Lung (tissue), 12 donors: ENCODE results near the gene HSPD1. TPM values are rescaled to one million over a fixed set of nuclear protein-coding genes. Genes with fewer than 3 reads are reported as not detected.

ENCODE experiments used
- ATAC-seq: fragments of 200-7000 bp; cut with Tn5 transposase; one replicate; pipeline ENCODE4 v1.9.1; 2020; ENCODE audit warnings: moderate number of reproducible peaks; ENCODE audit not compliant: insufficient read depth, low FRiP score
- DNase-seq, 3 donors: peaks; one replicate each; pipeline ENCODE4 v3.0.0-alpha.2; 2013 to 2017
- H3K27ac ChIP-seq, 2 donors: one replicate each; pipeline ENCODE4 v1.5.1; 2013; ENCODE audit warnings: mild to moderate bottlenecking in 2 of 2, moderate library complexity in 2 of 2, control low read depth in 1 of 2, inconsistent platforms in 1 of 2, low read depth in 1 of 2, low read length in 1 of 2
- H3K27me3 ChIP-seq, 3 donors: one replicate each; pipeline ENCODE4 v1.5.1; 2013; ENCODE audit warnings: low read length in 2 of 3; ENCODE audit not compliant: control insufficient read depth in 3 of 3, insufficient read depth in 3 of 3
- H3K36me3 ChIP-seq, 4 donors: one replicate each; pipeline ENCODE4 v1.5.1; 2013; ENCODE audit warnings: low read length in 4 of 4, mild to moderate bottlenecking in 1 of 4, moderate library complexity in 1 of 4; ENCODE audit not compliant: control insufficient read depth in 4 of 4, insufficient read depth in 4 of 4
- H3K4me1 ChIP-seq, 5 donors: one replicate each; pipeline ENCODE4 v1.5.1; 2013; ENCODE audit warnings: low read length in 5 of 5, mild to moderate bottlenecking in 2 of 5, moderate library complexity in 1 of 5; ENCODE audit not compliant: control insufficient read depth in 5 of 5, insufficient read depth in 5 of 5
- H3K4me3 ChIP-seq: one replicate; pipeline ENCODE4 v1.5.1; 2013; ENCODE audit warnings: mild to moderate bottlenecking, control low read depth, moderate library complexity
- H3K9ac ChIP-seq, 2 donors: one replicate each; pipeline ENCODE4 v1.5.1; 2013; ENCODE audit warnings: low read length in 2 of 2, control low read depth in 1 of 2; ENCODE audit not compliant: insufficient read depth in 1 of 2
- H3K9me3 ChIP-seq, 4 donors: one replicate each; pipeline ENCODE4 v1.5.1; 2013; ENCODE audit warnings: low read length in 3 of 4, mild to moderate bottlenecking in 1 of 4, moderate library complexity in 1 of 4; ENCODE audit not compliant: control insufficient read depth in 4 of 4, insufficient read depth in 3 of 4
- WGBS, 2 donors: extraction: QIAGEN DNeasy Blood & Tissue Kit; methylation state at CpG; one replicate each; pipeline ENCODE4 v1.1.7; 2013; 5-methylcytosine and 5-hydroxymethylcytosine counted together
- polyA plus RNA-seq, 2 donors: library from polyadenylated mRNA; stranded (reverse); fragments of 200-250 nt; gene quantifications; one replicate each; pipeline ENCODE4 v1.2.1, GENCODE V29; 2013
- total RNA-seq, 2 donors: library from RNA; depleted of rRNA in 1 of 2; stranded (reverse); fragments of >200 nt in 1 of 2; gene quantifications; one replicate each; pipeline ENCODE4 v1.2.1, GENCODE V29; 2014 to 2021
- TF ChIP-seq, protein P1 (sequence below): IDR thresholded peaks from 2 replicates; pipeline ENCODE4 v1.5.1; 2012; ENCODE audit warnings: mild to moderate bottlenecking; ENCODE audit errors: control extremely low read depth, extremely low read depth
- donor health status: control.
- donor health status: control.
- donor health status: Bipolar disorder and iron deficiency.
- donor health status: healthy.
- donor health status: DM: yes; HTN: yes; CAD: no.

The HSPD1 gene
- total and polyA plus RNA-seq, 4 donors = 154 to 416 (median 189) TPM

GRCh38 chr2:197460649-197461048 is 39.0 kb downstream of the HSPD1 start:
- peaks cover 0 to 7% (median 3%) of the 10 kb centered on the region in 5 donors for H3K4me1 ChIP-seq
- no peaks in the 10 kb centered on the region for H3K9me3 ChIP-seq
- DNase-seq (no peak), ATAC-seq (no peak)
- peaks cover 4 to 18% (median 13%) of the 10 kb centered on the region in 4 donors for H3K36me3 ChIP-seq
- no peak overlapping the region for H3K27ac ChIP-seq
- no peak overlapping the region for H3K9ac ChIP-seq
- no peak overlapping the region for H3K4me3 ChIP-seq
- no peaks in the 10 kb centered on the region for H3K27me3 ChIP-seq
- WGBS, 2 donors = 81 to 86% methylated on average over 4 of the region's 4 CpGs
- TF ChIP-seq, protein P1, sequence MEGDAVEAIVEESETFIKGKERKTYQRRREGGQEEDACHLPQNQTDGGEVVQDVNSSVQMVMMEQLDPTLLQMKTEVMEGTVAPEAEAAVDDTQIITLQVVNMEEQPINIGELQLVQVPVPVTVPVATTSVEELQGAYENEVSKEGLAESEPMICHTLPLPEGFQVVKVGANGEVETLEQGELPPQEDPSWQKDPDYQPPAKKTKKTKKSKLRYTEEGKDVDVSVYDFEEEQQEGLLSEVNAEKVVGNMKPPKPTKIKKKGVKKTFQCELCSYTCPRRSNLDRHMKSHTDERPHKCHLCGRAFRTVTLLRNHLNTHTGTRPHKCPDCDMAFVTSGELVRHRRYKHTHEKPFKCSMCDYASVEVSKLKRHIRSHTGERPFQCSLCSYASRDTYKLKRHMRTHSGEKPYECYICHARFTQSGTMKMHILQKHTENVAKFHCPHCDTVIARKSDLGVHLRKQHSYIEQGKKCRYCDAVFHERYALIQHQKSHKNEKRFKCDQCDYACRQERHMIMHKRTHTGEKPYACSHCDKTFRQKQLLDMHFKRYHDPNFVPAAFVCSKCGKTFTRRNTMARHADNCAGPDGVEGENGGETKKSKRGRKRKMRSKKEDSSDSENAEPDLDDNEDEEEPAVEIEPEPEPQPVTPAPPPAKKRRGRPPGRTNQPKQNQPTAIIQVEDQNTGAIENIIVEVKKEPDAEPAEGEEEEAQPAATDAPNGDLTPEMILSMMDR = no peak

- DNase-seq (no peak), ATAC-seq (no peak)
- 95 to 100% methylated on average over 1 of the region's 1 CpG for WGBS, 2 donors
- Histone ChIP-seq H3K36me3 (peaks cover 0 to 3% (median 2%) of the 10 kb centered on the region in 4 donors), H3K27me3 (no peaks in the 10 kb centered on the region), H3K4me3 (no peak overlapping the region), H3K9me3 (no peaks in the 10 kb centered on the region), H3K4me1 (peaks cover 4 to 12% (median 6%) of the 10 kb centered on the region in 5 donors), H3K27ac (no peak overlapping the region), H3K9ac (no peak overlapping the region)
- TF ChIP-seq, protein P1 = no peak
Measured at GRCh38 chr2:197455428-197455827, 44.2 kb downstream of the HSPD1 start.

GRCh38 chr2:197454923-197455322 is 44.7 kb downstream of the HSPD1 start:
- WGBS, 2 donors = 87 to 89% methylated on average over 2 of the region's 2 CpGs
- no peak overlapping the region for H3K27ac ChIP-seq

More at GRCh38 chr2:197454923-197455322, 44.7 kb downstream of the HSPD1 start:
- Histone ChIP-seq H3K4me3 (no peak overlapping the region), H3K9me3 (no peaks in the 10 kb centered on the region), H3K9ac (peak overlapping the region; percentile 97), H3K4me1 (peaks cover 4 to 12% (median 6%) of the 10 kb centered on the region in 5 donors), H3K36me3 (peaks cover 0 to 2% (median 0%) of the 10 kb centered on the region in 4 donors), H3K27me3 (no peaks in the 10 kb centered on the region)
- TF ChIP-seq, protein P1 = no peak
- no peak for DNase-seq
- ATAC-seq = no peak
